ENCODE results near the gene DLGAP4.

- TF ChIP-seq, protein P1, sequence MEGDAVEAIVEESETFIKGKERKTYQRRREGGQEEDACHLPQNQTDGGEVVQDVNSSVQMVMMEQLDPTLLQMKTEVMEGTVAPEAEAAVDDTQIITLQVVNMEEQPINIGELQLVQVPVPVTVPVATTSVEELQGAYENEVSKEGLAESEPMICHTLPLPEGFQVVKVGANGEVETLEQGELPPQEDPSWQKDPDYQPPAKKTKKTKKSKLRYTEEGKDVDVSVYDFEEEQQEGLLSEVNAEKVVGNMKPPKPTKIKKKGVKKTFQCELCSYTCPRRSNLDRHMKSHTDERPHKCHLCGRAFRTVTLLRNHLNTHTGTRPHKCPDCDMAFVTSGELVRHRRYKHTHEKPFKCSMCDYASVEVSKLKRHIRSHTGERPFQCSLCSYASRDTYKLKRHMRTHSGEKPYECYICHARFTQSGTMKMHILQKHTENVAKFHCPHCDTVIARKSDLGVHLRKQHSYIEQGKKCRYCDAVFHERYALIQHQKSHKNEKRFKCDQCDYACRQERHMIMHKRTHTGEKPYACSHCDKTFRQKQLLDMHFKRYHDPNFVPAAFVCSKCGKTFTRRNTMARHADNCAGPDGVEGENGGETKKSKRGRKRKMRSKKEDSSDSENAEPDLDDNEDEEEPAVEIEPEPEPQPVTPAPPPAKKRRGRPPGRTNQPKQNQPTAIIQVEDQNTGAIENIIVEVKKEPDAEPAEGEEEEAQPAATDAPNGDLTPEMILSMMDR (optimal IDR thresholded peaks at IDR 0.05 in 1 of 3, IDR thresholded peaks at IDR 0.05 in 1 of 3, conservative IDR thresholded peaks at IDR 0.05 in 1 of 3; ENCODE audit: extremely low read depth in 1 of 3, insufficient read depth in 2 of 3, low read length in 3 of 3), result no peak
- TF ChIP-seq EZH2 (IDR thresholded peaks at IDR 0.05; ENCODE audit: low read length), result no peak
Observed at GRCh38 chr20:36526521-36527011, 220.4 kb downstream of the DLGAP4 start.
